GM21423 (cell line): ENCODE data around the gene ZNF506.
"Not testable (repeated sequence)": the region's sequence is repeated elsewhere in the genome, so short reads cannot be mapped to it uniquely, and the experiment has no call there.

Experiments used
- ATAC-seq: cut with Tn5 transposase; IDR thresholded peaks from one replicate; pipeline ENCODE4 v1.9.1; 2021; ENCODE audit warnings: mild to moderate bottlenecking, moderate library complexity; ENCODE audit not compliant: unreplicated experiment

Gene ZNF506

DNA sequence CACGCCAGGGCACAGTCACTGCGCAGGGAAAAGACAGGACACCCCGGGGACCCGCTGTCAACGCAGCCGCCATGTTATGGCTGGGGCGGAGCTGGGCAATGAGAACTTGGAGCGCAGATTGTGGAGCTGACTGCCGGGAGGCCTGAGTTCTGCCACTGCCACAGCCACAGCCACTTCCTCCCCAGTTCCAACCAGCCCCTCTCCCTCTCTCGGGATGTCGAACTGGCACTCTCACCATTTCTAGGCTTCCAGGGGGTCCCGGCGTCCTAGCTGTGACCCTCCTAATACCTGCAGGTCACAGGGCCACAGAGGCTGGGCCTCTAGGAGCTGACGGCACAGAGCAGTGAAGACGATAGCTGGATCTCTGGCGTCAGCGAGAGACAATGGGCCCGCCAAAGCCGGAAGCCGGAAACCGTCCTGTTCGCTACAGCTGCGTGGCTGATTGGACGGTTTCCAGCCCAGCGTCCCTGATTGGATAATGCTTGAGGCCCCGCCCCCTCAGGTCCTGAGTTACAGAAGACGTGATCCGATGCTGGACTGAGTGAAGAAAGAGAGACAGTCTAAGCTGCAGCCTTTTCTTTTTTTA, at the start of gene ZNF506:
Gene ZNF506 (minus strand): TSS at position 385 of the 586 bp plus-strand sequence. CDS start 147 bp downstream, at position 238.
- ATAC-seq, result peak; percentile 82

DNA sequence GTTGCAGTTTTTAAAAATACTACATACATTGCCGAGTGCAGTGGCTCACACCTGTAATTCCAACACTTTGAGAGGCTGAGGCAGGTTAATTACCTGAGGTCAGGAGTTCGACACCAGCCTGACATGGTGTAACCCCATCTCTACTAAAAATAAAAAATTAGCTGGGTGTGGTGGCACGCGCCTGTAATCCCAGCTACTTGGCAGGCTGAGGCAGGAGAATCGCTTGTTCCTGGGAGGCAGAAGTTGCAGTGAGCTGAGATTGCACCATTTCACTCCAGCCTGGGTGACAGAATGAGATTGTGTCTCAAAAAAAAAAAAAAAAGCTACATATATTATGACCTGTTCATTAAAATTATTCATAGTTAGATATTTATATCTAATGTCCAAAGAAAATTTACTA, 48.5 kb upstream of the ZNF506 start:
- ATAC-seq, result not testable (repeated sequence)

- no peak for ATAC-seq
Measured at GRCh38 chr19:19866611-19867248, 45.2 kb upstream of the ZNF506 start.

DNA sequence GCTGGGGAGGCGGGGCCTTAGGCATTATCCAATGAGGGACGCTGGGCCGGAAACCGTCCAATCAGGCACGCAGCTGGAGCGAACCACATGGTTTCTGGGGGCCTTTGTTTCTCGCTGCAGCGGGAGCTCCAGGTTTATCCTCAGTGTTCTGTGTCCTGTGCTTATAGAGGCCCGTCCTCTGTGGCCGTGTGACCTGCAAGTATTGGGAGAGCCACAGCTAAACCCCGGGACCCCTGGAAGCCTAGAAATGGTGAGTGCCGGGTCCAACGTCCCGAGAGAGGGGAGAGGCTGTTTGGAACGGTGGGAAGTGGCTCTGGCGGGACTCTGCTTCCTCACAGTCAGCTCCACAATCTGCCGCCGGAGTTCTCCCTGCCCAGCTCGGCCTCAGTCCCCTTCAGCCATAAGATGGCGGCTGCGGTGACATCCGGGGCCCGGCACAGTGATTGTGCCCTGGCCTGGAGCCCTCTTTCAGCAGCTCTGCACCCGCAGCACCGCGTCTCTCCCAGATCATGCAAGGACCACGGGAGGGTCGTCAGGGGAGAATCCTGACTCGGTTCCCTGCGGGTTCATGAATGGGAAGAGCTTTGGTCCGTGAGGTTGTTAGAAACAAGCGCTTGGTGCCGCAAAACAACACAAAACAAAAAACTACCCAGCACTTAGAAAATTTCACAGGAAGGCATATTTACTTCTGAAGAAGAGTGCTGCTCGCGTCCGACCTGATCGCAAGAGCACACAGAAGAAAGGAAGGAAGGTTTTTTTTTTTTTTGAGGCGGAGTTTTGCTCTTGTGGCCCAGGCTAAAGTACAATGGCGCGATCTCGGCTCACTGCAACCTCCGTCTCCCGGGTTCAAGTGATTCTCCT, 44.4 kb upstream of the ZNF506 start, which contains the start of gene ZNF253:
Gene ZNF253 (plus strand): TSS at position 133 of the 861 bp plus-strand sequence. CDS start 115 bp downstream, at position 248.
- peak; percentile 93 for ATAC-seq

DNA sequence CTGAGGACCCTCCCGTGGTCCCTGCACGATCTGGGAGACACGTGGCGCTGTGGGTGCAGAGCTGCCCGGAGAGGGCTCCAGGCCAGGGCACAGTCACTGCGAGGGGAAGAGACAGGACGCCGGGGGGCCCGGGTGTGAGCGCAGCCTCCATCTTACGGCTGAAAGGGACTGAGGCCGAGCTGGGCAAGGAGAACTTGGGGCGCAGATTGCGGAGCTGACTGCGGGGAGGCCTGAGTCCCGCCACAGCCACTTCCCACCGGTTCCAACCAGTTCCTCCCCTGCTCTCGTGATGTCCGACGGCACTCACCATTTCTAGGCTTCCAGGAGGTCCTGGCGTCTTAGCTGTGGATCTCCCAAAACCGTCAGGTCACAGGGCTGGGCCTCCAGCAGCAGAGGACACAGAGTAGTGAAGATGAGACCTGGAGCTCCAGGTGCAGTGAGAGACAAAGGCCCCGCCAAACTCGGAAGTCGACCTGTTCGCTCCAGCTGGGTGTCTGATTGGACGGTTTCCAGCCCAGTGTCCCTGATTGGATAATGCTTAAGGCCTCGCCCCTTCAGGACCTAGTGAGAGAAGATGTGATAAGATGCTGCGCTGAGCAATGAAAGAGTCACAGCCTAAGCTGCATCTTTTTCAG, 39.3 kb upstream of the ZNF506 start:
- no peak for ATAC-seq

DNA sequence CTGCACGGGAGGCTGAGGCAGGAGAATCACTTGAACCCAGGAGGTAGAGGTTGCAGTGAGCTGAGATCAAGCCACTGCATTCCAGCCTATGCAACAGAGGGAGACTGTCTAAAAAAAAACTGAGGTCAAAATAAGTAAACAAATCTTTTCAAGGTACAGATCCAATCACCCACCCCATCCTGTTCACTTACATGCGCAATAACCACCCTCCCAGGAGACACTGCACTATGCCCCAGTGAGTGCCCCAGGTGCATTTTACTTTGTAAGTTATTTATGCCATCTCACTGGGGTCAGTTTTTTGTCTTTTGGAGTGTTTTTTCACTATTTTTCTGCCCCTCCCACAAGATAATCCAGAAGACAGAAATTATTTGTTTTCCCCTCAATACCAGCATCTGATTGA, 37.2 kb upstream of the ZNF506 start:
- ATAC-seq, result no peak

DNA sequence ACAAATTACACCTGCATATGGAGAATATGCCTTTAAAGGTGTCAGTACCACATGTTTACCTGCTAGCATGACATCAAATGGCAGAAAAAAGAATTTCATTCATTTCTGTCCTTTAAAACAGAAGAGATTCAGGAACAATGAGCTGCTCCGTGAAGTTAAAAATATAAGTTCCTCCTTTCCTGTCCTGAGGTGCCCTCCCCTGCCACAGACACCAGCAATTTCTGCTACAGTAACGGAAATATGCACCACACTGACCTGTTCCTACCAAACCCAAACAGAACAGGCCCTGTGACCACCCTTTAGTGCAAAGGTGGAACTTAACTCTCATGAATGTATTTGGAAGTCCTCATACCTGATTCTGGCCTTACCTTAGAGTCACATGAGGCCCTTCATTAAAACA, 30.2 kb upstream of the ZNF506 start:
- not testable (repeated sequence) for ATAC-seq

- ATAC-seq, result no peak
Measured at GRCh38 chr19:19849056-19849455, 27.5 kb upstream of the ZNF506 start.

DNA sequence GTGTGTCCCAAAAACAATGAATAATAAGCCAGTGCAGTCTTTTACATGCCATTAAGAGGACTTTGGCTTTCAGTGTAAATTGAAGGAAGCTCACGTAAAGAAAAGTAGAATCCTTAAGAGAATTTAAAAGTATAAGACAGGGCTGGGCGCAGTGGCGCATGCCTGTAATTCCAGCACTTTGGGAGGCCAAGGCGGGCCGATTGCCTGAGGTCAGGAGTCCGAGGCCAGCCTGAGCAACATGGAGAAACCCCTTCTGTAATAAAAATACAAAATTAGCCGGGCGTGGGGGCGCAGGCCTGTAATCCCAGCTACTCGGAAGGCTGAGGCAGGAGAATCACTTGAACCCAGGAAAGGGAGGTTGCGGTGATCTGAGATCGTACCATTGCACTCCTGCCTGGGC, 26.2 kb upstream of the ZNF506 start:
- no peak for ATAC-seq

DNA sequence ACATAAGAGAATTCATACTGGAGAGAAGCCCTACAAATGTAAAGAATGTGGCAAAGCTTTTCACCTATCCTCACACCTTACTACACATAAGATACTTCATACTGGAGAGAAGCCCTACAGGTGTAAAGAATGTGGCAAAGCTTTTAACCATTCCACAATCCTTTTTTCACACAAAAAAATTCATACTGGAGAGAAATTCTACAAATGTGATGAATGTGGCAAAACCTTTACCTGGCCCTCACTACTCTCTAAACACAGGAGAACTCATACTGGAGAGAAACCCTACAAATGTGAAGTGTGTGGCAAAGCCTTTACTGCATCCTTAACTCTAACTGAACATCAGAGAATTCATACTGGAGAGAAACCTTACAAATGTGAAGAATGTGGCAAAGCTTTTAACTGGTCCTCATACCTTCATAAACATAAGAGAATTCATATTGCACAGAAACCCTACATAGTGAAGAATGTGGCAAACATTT, 14.0 kb upstream of the ZNF506 start:
- no peak for ATAC-seq

DNA sequence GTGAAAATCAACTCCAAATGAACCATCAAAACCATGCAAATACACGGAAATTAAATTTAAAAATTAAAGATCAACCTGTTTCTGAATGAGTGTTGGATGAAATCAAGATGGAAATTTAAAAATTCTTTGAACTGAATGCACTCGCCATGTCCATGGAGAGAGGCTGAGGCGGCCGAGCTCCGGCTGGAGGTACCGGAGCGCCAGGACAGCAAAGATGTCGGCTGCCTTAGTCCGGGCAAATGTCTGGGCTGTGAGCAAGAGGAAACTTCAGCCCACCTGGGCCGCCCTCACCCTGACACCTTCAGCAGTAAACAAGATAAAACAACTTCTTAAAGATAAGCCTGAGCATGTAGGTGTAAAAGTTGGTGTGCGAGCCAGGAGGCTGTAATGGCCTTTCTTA, 5.3 kb upstream of the ZNF506 start:
- ATAC-seq, result no peak

GRCh38 chr19:19823916-19824315, 2.4 kb upstream of the ZNF506 start:
- ATAC-seq, result no peak

GRCh38 chr19:19821976-19822375, 426 bp upstream of the ZNF506 start:
- not testable (repeated sequence) for ATAC-seq

DNA sequence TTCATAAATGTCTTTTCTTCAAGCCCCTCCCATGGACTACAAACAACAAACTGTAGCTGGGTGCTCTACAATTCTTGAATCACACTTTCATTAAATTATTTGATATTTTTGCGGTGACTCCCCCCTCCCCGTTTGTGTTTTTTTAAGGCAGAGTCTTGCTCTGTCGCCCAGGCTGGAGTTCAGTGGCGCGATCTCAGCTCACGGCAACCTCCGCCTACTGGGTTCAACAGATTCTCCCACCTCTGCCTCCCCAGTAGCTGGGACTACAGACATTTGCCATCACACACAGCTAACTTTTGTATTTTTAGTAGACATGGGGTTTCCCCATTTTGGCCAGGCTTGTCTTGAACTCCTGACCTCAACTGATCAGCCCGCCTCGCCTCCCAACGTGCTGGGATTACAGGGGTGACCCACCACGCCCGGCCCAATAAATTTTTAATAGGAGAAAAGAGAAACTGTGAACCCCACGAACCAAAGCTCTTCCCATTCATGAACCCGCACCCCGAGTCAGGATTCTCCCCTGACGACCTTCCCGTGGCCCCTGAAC, 703 bp downstream of the ZNF506 start:
- no peak for ATAC-seq

DNA sequence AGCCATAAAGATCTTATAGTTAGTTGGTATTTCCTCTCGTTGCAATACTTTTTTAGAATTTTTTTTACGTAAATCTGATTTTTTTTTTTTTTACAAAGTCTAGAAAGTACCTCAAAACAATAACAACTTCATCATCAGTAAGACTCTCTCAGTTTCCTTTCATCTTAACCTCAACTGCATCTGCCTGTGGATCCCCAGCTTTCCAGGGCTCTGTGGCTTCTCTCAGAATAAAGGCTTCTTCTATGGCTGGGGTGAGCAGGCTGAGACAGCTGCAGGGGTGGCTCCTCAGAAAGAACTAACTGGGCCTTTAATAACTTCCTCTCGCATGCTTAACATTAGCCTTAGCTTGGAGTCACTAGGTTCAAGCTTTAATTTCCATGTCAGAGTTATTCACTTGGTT, 4.2 kb downstream of the ZNF506 start:
- ATAC-seq, result no peak

DNA sequence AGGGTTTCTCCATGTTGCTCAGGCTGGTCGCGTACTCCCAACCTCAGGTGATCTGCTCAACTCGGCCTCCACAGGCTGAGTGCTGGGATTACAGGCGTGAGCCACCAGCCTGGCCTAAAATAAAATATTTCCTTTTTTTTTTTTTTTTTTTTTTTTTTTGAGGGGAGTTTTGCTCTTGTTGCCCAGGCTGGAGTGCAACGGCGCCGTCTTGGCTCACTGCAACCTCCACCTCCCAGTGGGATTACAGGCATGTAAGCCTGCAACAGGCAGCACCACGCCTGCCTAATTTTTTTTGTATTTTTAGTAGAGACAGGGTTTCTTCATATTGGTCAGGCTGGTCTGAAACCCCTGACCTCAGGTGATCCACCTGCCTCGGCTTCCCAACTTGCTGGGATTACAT, 4.9 kb downstream of the ZNF506 start:
- ATAC-seq, result no peak

GRCh38 chr19:19811999-19812398, 9.6 kb downstream of the ZNF506 start:
- ATAC-seq, result not testable (repeated sequence)

- ATAC-seq, result no peak
Measured at GRCh38 chr19:19805480-19805879, 16.1 kb downstream of the ZNF506 start.

- ATAC-seq, result no peak
Measured at GRCh38 chr19:19788015-19788414, 33.5 kb downstream of the ZNF506 start.

GRCh38 chr19:19785476-19785875, 36.1 kb downstream of the ZNF506 start:
- not testable (repeated sequence) for ATAC-seq

DNA sequence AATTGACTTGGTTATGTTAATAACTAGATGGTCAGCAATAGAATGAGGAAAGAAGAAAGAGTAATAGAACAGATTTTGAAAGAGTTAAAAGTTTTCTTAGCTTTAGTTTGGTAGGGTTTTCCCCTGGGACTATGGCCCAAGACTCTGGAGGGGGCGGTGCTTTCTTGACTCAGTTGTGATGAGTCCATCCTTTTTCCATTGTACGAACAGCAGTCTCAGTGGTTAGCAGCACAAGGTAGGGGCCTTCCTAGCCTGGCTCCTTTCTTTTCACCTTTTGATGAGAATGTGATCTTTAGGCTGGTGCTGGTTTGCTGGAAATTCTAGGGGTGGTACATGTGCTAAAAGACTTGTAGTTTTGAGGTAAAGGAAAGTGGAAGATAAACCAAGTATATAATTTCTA, 38.8 kb downstream of the ZNF506 start:
- no peak for ATAC-seq
